ENCODE data around the gene ATAT1. TPM values are rescaled to one million over a fixed set of nuclear protein-coding genes. Genes with fewer than 3 reads are reported as not detected.
A peak's percentile ranks its signal among the peaks of the same experiment; 100 is the strongest.

The ATAT1 gene
- total RNA-seq, 1 experiment from 2014 or later: 6.1 TPM

GRCh38 chr6:30613251-30614043, 13.2 kb upstream of the ATAT1 start:
- Histone ChIP-seq H3K9me2 (replicated peaks; ENCODE audit: low read length) (no peaks in the 10 kb centered on the region), H3K9me3 (ENCODE audit: low read length) (no peaks in the 10 kb centered on the region), H3K27me3 (ENCODE audit: low read length) (no peaks in the 10 kb centered on the region), H3K36me3 (ENCODE audit: low read depth, low read length) (peaks cover 36% of the 10 kb centered on the region), H3F3A (ENCODE audit: low read length, unreplicated experiment) (peaks cover 25% of the 10 kb centered on the region), H3K79me2 (ENCODE audit: low read length) (peaks cover 67% of the 10 kb centered on the region), H2AFZ (ENCODE audit: low read length) (no peak overlapping the region), H4K20me1 (ENCODE audit: low read length) (peaks cover 42% of the 10 kb centered on the region), H3K27ac (ENCODE audit: low read length) (no peak overlapping the region), H3K4me3 (ENCODE audit: low read length) (peak overlapping the region; percentile 39; the same call in 1 of the 2 replicates), H3K4me1 (ENCODE audit: insufficient read depth, low read length) (peaks cover 32% of the 10 kb centered on the region), H3K9ac (ENCODE audit: low read length) (no peak overlapping the region), H3K4me2 (ENCODE audit: low read length) (peak overlapping the region; percentile 99)
- no TSS peak for BruUV-seq (replicated peaks)
- ATAC-seq: no peak
- intact Hi-C loops (cut with micrococcal nuclease): no loop called here
- peak; percentile 48 for DNase-seq
- TF ChIP-seq CTCF (conservative IDR thresholded peaks at IDR 0.05; ENCODE audit: low read depth, low read length) (no peak), EZH2phosphoT487 (IDR thresholded peaks at IDR 0.05; ENCODE audit: borderline replicate concordance, low read length) (no peak)
- ChIA-PET POLR2A (ENCODE audit: unreplicated experiment) (interaction anchor here (0.6 to 0.7 kb wide), 2 partner anchors 61 to 75 kb away, joined by 3 read pairs; no protein-coding TSS in a partner anchor), CTCF (interaction anchor here (0.7 to 1.9 kb wide), 3 partner anchors 69 to 117 kb away, joined by 3 to 6 read pairs (median 4); no protein-coding TSS in a partner anchor)

DNA sequence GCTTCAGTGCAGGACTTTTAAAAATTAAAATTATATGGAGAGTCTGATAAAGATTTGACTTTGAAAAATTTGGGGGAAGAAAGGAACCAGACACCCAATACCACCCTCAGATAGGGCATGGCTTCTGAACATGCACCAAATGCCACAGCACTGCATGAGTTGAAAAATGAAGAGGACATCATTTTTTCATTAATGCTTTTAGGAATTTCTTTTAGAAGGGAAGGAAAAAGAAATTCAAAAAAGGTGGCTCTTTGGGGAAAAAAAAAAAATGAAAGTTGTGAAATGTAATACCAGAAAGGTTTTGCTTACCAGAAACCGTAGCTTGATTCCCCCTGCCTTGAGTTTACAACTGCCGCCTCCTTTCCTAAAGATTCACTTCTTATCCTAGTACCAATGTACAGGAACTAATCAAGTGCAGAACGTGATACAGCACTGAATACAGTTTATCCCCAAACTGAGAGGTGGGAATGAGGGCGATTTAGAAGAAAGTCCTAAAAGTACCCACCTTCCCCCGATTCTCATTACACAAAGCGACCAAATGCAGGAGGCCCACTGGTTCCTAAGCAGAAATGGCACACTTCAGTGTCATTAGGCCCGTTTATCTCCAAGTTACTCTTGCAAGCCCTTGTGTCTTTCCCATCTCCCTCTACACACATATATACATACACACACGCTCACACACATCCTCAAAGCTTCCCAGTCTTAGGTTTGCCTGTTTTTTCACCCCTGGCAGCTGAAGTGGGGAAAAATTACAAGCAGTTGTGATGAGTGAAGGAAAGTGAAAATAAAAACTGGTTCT, 12.4 kb upstream of the ATAT1 start:
- Histone ChIP-seq H3K4me3 (ENCODE audit: low read length) (peak overlapping the region; percentile 39), H3K27me3 (ENCODE audit: low read length) (no peaks in the 10 kb centered on the region), H3F3A (ENCODE audit: low read length, unreplicated experiment) (peaks cover 25% of the 10 kb centered on the region), H3K9me2 (replicated peaks; ENCODE audit: low read length) (no peaks in the 10 kb centered on the region), H3K79me2 (ENCODE audit: low read length) (peaks cover 75% of the 10 kb centered on the region), H2AFZ (ENCODE audit: low read length) (no peak overlapping the region), H3K4me2 (ENCODE audit: low read length) (peak overlapping the region; percentile 99), H3K4me1 (ENCODE audit: insufficient read depth, low read length) (peaks cover 39% of the 10 kb centered on the region), H3K36me3 (ENCODE audit: low read depth, low read length) (peaks cover 28% of the 10 kb centered on the region), H3K9me3 (ENCODE audit: low read length) (no peaks in the 10 kb centered on the region), H3K9ac (ENCODE audit: low read length) (no peak overlapping the region), H3K27ac (ENCODE audit: low read length) (no peak overlapping the region), H4K20me1 (ENCODE audit: low read length) (peaks cover 42% of the 10 kb centered on the region)
- intact Hi-C loops (cut with micrococcal nuclease): no loop called here
- CTCF ChIA-PET: interaction anchor here (0.6 to 1.1 kb wide), 3 partner anchors 17 to 473 kb away, joined by 3 to 5 read pairs (median 4); partner anchors contain the start of gene VARS2
- ATAC-seq (no peak), DNase-seq (no peak)
- TF ChIP-seq CTCF (conservative IDR thresholded peaks at IDR 0.05; ENCODE audit: low read depth, low read length) (no peak), EZH2phosphoT487 (IDR thresholded peaks at IDR 0.05; ENCODE audit: borderline replicate concordance, low read length) (no peak), EZH2 (IDR thresholded peaks at IDR 0.05; ENCODE audit: low read length, unreplicated experiment) (no peak)
- BruUV-seq (replicated peaks): no TSS peak
- POLR2A ChIA-PET (ENCODE audit: unreplicated experiment): interaction anchor here (0.6 to 0.9 kb wide), 7 partner anchors 40 to 1142 kb away, joined by 3 to 32 read pairs (median 9); partner anchors contain the start of genes ABCF1 and PRR3
